Natural killer cell (primary cell): ENCODE measurements around the gene ANKH. TPM values are rescaled to one million over a fixed set of nuclear protein-coding genes. Genes with fewer than 3 reads are reported as not detected.
"Not testable (repeated sequence)": the region's sequence is repeated elsewhere in the genome, so short reads cannot be mapped to it uniquely, and the experiment has no call there.

Source experiments
- ATAC-seq, 3 donors: fragments of 150-1000 bp in 2 of 3; fragments of 200-7000 bp in 1 of 3; cut with Tn5 transposase; 1 replicate in 1 of 3; 2 replicates in 2 of 3; pipeline ENCODE4 v1.10.0; 2021; ENCODE audit warnings: mild to moderate bottlenecking in 2 of 3, moderate library complexity in 2 of 3
- DNase-seq, 2 donors: peaks; one replicate each; pipeline versions ENCODE4 v3.0.0 to v3.0.0-alpha.2; 2013 to 2021; ENCODE audit warnings: mixed read lengths in 1 of 2
- H3K27ac ChIP-seq: one replicate; pipeline ENCODE4 v1.5.1; 2013; ENCODE audit warnings: mild to moderate bottlenecking, low read length
- H3K27me3 ChIP-seq: one replicate; pipeline ENCODE4 v1.6.1; 2013; ENCODE audit warnings: low read length; ENCODE audit not compliant: control insufficient read depth, insufficient read depth
- H3K36me3 ChIP-seq: one replicate; pipeline ENCODE4 v1.6.1; 2013; ENCODE audit warnings: low read length; ENCODE audit not compliant: control insufficient read depth, insufficient read depth
- H3K4me1 ChIP-seq: one replicate; pipeline ENCODE4 v1.6.1; 2013; ENCODE audit warnings: low read length; ENCODE audit not compliant: control insufficient read depth, insufficient read depth
- H3K4me3 ChIP-seq: one replicate; pipeline ENCODE4 v1.5.1; 2013; ENCODE audit warnings: low read length
- H3K9me3 ChIP-seq: one replicate; pipeline ENCODE4 v1.6.1; 2013; ENCODE audit warnings: low read length; ENCODE audit not compliant: control insufficient read depth, insufficient read depth
- H3K27ac Mint-ChIP-seq, 2 donors: one replicate each; pipeline ENCODE4 v1.8.0; 2022; ENCODE audit warnings: mild to moderate bottlenecking in 2 of 2, mixed read lengths in 2 of 2, moderate library complexity in 1 of 2
- H3K27me3 Mint-ChIP-seq, 2 donors: one replicate each; pipeline ENCODE4 v1.8.0; 2022; ENCODE audit warnings: low read depth in 2 of 2, mixed read lengths in 2 of 2
- H3K36me3 Mint-ChIP-seq: one replicate; pipeline ENCODE4 v1.8.0; 2022; ENCODE audit warnings: mixed read lengths
- H3K4me1 Mint-ChIP-seq, 2 donors: one replicate each; pipeline ENCODE4 v1.8.0; 2022; ENCODE audit warnings: mixed read lengths in 2 of 2
- H3K4me3 Mint-ChIP-seq: one replicate; pipeline ENCODE4 v1.8.0; 2022; ENCODE audit warnings: mild to moderate bottlenecking, moderate library complexity, mixed read lengths
- H3K9me3 Mint-ChIP-seq, 2 donors: one replicate each; pipeline ENCODE4 v1.8.0; 2022; ENCODE audit warnings: mixed read lengths in 2 of 2
- whole genome bisulfite sequencing: methylation state at CpG from one replicate; pipeline ENCODE4 v1.1.7; 2013; ENCODE audit warnings: missing lambda C conversion rate; ENCODE audit not compliant: insufficient coverage; 5-methylcytosine and 5-hydroxymethylcytosine counted together
- intact Hi-C: fragments of 100-400 bp; cut with micrococcal nuclease; formaldehyde crosslinking; loops from one replicate; pipeline ENCODE4 v1.14.2; 2022
- total RNA-seq, 4 donors: library from RNA; stranded (reverse); fragments of 120-200 nt in 1 of 4; gene quantifications; one replicate each; pipeline versions ENCODE4 v1.2.3 to v1.2.4, GENCODE V29; 2013 to 2022
- TF ChIP-seq, protein P1 (sequence below): fragments of 200-600 bp; IDR thresholded peaks from one replicate; pipeline ENCODE4 v1.8.0; 2022; ENCODE audit warnings: antibody characterized with exemption

The ANKH gene
- total RNA-seq, 3 donors from 2014 or later (not counting 1 experiment from before 2014, with no cell fraction given) = 52.9 to 78.0 (median 63.8) TPM

DNA sequence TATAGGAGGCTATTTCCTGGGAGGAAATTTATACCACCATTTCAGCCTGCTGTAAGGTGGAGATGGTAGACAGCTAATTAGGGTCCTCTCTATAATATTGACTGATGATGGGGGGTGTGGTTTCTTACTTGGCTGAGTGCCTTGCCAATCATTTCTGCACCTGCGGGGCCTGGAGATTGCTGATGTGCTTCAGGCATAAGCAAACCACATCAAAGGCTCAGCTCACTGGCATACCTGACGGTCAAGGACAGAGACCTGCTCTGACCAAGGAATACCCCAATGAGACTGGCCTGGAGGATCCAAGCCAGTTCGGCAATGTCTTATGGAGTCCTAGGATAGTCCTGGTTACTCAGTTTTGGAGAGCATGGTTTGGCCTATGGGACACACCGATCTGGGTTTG, 29.5 kb downstream of the ANKH start:
- H3K9me3 Mint-ChIP-seq = no peaks in the 10 kb centered on the region
- ATAC-seq = no peak
- no peaks in the 10 kb centered on the region for H3K36me3 Mint-ChIP-seq

GRCh38 chr5:14840624-14841023, 31.0 kb downstream of the ANKH start:
- no peak overlapping the region for H3K4me3 ChIP-seq
- H3K9me3 ChIP-seq = no peaks in the 10 kb centered on the region
- H3K27ac ChIP-seq = no peak overlapping the region
- ATAC-seq (no peak), DNase-seq (no peak)
- peaks cover 7% of the 10 kb centered on the region for H3K36me3 ChIP-seq
- intact Hi-C loops = no loop called here
- Mint-ChIP-seq H3K4me3 (no peak overlapping the region), H3K27ac (no peak overlapping the region), H3K36me3 (no peaks in the 10 kb centered on the region), H3K9me3 (no peaks in the 10 kb centered on the region), H3K4me1 (peaks cover 0 to 7% of the 10 kb centered on the region in 2 donors), H3K27me3 (no peaks in the 10 kb centered on the region)
- H3K4me1 ChIP-seq = no peaks in the 10 kb centered on the region
- WGBS = 100% methylated on average over 2 of the region's 3 CpGs
- TF ChIP-seq, protein P1, sequence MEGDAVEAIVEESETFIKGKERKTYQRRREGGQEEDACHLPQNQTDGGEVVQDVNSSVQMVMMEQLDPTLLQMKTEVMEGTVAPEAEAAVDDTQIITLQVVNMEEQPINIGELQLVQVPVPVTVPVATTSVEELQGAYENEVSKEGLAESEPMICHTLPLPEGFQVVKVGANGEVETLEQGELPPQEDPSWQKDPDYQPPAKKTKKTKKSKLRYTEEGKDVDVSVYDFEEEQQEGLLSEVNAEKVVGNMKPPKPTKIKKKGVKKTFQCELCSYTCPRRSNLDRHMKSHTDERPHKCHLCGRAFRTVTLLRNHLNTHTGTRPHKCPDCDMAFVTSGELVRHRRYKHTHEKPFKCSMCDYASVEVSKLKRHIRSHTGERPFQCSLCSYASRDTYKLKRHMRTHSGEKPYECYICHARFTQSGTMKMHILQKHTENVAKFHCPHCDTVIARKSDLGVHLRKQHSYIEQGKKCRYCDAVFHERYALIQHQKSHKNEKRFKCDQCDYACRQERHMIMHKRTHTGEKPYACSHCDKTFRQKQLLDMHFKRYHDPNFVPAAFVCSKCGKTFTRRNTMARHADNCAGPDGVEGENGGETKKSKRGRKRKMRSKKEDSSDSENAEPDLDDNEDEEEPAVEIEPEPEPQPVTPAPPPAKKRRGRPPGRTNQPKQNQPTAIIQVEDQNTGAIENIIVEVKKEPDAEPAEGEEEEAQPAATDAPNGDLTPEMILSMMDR = no peak
- no peaks in the 10 kb centered on the region for H3K27me3 ChIP-seq

More for the DNA sequence above, 29.5 kb downstream of the ANKH start:
- H3K27me3 Mint-ChIP-seq = no peaks in the 10 kb centered on the region
- Histone ChIP-seq H3K4me1 (no peaks in the 10 kb centered on the region), H3K4me3 (no peak overlapping the region), H3K27me3 (no peaks in the 10 kb centered on the region), H3K36me3 (peaks cover 7% of the 10 kb centered on the region), H3K9me3 (no peaks in the 10 kb centered on the region), H3K27ac (no peak overlapping the region)
- no peak overlapping the region for H3K27ac Mint-ChIP-seq
- H3K4me3 Mint-ChIP-seq = no peak overlapping the region
- 96% methylated on average over 4 of the region's 4 CpGs for WGBS
- TF ChIP-seq, protein P1 = no peak
- H3K4me1 Mint-ChIP-seq = peaks cover 0 to 4% of the 10 kb centered on the region in 2 donors
- intact Hi-C loops = no loop called here
- no peak for DNase-seq

DNA sequence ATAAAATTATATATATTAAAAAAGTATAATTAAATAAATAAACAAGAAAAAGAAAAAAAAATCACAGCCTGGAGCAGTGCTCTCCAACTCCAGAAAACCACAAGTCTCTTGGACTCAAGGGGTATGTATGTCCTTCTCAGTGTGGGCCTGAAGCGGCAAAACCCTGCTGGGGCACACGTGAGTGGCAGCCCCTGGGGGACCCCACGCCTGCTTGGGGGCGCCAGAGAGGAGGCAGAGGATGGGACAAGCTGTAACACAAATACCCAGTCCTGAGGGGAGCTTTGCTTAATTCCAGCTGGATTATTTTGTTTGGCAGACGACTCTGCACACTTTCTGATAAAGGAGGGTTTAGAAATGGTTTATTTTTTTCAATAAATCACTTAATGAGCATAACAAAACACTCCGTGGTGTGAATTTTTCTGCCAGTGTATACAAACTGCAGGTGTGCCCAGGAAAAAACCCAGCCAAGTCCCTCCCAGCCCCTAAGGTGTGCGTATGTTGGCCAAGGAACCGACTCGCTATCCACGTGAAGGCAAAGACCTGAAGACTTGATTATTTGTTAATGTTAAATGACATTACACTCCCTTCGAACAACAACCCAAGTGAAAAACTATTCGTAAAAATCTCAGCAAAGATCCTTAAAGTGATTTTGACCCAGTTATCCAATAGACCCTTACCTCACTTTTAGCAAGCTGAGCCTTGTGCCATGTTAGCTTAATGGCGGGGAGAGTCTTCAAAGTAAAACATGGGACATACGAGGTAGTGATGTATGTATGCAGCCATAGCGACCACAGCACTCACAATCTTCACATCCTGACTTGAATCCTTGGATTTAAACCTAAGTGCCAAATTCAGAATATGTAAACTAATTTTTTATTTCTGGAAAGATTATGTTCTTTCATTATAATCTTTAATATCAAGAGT, 32.9 kb downstream of the ANKH start:
- no peak overlapping the region for H3K4me3 ChIP-seq
- TF ChIP-seq, protein P1 = no peak
- intact Hi-C loops = no loop called here
- H3K36me3 ChIP-seq = peaks cover 2% of the 10 kb centered on the region
- no peaks in the 10 kb centered on the region for H3K27me3 Mint-ChIP-seq
- peaks cover 5 to 10% of the 10 kb centered on the region in 2 donors for H3K4me1 Mint-ChIP-seq
- H3K27ac ChIP-seq = no peak overlapping the region
- ATAC-seq (no peak), DNase-seq (no peak)
- no peaks in the 10 kb centered on the region for H3K4me1 ChIP-seq
- no peaks in the 10 kb centered on the region for H3K9me3 ChIP-seq
- H3K9me3 Mint-ChIP-seq = no peaks in the 10 kb centered on the region
- WGBS = 95% methylated on average over 12 of the region's 15 CpGs
- H3K27ac Mint-ChIP-seq = no peak overlapping the region
- no peaks in the 10 kb centered on the region for H3K36me3 Mint-ChIP-seq
- H3K27me3 ChIP-seq = no peaks in the 10 kb centered on the region
- H3K4me3 Mint-ChIP-seq = no peak overlapping the region

- H3K9me3 Mint-ChIP-seq, H3K36me3 ChIP-seq, H3K9me3 ChIP-seq, H3K4me1 Mint-ChIP-seq, H3K27me3 Mint-ChIP-seq, H3K36me3 Mint-ChIP-seq, DNase-seq, intact Hi-C loops, H3K4me3 ChIP-seq, ATAC-seq, H3K27me3 ChIP-seq, H3K4me3 Mint-ChIP-seq, H3K27ac Mint-ChIP-seq, H3K27ac ChIP-seq, H3K4me1 ChIP-seq: not testable (repeated sequence)
- 98% methylated on average over 4 of the region's 7 CpGs for WGBS
Measured at GRCh38 chr5:14837423-14838122, 34.0 kb downstream of the ANKH start.
